GM12873 (cell line): Measurements from ENCODE around the gene SPATA31D1.

Experiments used
- TF ChIP-seq, protein P1 (sequence below): IDR thresholded peaks from 2 replicates; pipeline ENCODE4 v1.5.1; 2012; ENCODE audit warnings: low read depth, mild to moderate bottlenecking, moderate library complexity, low read length, control low read depth; ENCODE audit not compliant: insufficient read depth; ENCODE audit errors: missing control alignments

Gene SPATA31D1

DNA sequence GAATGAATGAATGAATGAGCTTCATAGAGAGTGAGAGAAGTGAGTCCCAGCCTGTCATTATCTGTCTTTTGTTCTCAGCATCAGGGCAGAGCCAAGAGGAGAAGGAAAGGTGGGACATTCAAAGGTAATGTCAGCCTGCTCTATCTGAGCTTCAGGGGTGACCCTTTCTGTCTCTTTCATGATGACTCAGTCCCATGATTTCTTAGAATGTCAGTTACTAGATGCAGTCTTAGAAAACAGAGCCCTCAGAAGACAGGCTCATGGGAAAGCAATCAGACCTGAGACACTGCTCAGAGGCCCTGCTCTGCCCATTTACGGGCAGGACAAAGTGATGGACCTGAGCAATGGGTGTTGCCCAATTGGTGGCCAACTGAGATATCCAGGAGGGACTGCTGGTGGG lies 1.1 kb downstream of the SPATA31D1 start:
- TF ChIP-seq, protein P1, sequence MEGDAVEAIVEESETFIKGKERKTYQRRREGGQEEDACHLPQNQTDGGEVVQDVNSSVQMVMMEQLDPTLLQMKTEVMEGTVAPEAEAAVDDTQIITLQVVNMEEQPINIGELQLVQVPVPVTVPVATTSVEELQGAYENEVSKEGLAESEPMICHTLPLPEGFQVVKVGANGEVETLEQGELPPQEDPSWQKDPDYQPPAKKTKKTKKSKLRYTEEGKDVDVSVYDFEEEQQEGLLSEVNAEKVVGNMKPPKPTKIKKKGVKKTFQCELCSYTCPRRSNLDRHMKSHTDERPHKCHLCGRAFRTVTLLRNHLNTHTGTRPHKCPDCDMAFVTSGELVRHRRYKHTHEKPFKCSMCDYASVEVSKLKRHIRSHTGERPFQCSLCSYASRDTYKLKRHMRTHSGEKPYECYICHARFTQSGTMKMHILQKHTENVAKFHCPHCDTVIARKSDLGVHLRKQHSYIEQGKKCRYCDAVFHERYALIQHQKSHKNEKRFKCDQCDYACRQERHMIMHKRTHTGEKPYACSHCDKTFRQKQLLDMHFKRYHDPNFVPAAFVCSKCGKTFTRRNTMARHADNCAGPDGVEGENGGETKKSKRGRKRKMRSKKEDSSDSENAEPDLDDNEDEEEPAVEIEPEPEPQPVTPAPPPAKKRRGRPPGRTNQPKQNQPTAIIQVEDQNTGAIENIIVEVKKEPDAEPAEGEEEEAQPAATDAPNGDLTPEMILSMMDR, result no peak

DNA sequence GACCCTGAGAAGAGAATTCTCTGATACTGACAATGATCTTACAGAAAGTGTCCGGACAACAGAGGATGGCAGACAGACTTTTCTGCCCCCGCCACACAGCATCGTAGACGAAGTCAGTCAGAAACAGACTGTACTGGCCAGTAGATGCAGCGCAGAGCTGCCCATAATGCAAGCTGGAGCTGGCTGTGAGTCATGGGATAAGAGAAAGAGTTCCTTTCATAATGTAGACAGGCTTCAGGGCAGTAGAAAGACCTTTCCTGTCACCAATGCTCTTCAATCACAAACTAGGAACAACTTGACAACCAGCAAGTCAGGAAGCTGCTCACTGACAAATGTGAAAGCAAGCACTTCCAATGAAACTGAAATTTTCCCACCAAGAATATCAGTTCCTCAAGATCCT lies 5.1 kb downstream of the SPATA31D1 start:
- TF ChIP-seq, protein P1, result no peak

DNA sequence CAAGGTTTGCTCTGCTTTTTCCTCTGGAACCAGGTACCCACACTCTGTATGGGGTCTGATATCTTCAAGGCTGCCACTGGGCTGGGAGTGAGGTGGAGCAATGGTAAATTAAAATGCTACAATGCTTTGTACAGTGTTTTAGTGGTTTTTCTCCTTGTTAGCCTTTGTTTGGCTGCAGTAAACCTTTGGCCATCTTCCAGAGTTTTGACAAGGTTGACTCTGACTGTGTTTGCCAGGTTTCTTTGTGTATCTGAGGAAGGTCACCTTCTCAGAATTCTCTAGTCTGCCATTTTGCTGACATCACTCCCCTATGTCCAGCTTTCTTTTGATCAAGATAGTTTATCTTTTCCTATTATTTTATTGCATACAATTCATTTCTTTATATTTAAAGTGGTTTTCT lies 11.2 kb downstream of the SPATA31D1 start:
- TF ChIP-seq, protein P1, result no peak

DNA sequence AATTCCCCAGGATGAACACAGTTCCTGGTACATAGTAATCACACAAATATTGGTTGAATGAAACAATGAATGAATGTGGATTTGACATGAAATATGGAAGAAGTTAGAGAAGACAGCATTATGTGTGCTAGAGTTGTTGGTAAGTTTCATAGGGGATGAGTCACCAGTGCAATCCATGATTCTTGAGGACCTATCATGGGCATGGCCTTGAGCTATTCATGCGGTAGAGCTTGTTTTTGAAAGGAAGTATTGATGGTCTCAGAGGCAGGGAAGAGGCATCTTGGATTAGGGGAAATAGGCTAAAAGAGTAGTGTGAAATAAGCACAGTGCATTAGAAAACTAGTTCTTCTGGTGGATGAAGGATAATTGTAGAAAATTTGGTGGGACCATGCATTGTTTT lies 22.1 kb downstream of the SPATA31D1 start:
- TF ChIP-seq, protein P1, result no peak

DNA sequence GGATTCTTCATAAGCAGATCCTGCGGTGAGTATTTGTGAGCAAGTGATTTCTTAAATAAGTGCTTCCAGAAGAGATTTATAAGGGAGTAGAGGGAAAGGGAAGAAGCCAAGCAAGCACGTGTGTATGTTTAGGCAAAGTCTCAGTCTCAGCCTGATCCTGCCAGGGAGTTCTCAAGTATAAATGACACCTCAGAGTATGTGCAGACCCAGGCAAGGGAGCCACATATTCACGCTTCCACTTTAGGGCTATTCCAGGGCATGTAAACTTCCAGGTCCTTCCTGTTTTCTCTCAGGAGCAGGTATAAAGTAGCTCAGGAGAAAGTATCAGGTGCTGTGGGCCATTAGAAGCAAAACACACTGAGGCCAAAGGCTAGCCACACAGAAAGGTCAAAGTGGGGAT lies 22.6 kb downstream of the SPATA31D1 start:
- TF ChIP-seq, protein P1, result no peak

- TF ChIP-seq, protein P1, result no peak
These were observed 23.7 kb downstream of the SPATA31D1 start for GRCh38 chr9:82012276-82012675.

- TF ChIP-seq, protein P1, result no peak
These were observed 31.8 kb downstream of the SPATA31D1 start for GRCh38 chr9:82020331-82020730.
